ENCODE measurements around the gene PRKN. TPM values are rescaled to one million over a fixed set of nuclear protein-coding genes. Genes with fewer than 3 reads are reported as not detected.

PRKN gene
- total RNA-seq, 2 donors from 2014 or later = 3.3 to 4.8 TPM

DNA sequence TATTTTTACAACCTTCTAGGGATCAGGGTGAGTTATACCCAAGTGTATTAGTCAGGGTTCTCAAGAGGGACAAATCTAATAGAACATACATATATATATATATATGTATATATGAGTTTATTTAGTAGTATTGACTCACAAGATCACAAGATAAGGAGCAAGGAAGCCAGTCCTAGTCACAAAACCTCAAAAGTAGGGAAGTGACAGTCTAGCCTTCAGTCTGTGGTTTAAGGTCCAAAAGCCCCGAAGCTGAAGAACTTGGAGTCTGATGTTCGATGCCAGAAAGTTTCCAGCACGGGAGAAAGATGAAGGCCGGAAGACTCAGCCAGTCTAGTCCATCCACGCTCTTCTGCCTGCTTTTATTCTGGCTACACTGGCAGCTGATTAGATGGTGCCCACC lies 821.0 kb downstream of the PRKN start:
- H3K9me3 Mint-ChIP-seq = no peaks in the 10 kb centered on the region

DNA sequence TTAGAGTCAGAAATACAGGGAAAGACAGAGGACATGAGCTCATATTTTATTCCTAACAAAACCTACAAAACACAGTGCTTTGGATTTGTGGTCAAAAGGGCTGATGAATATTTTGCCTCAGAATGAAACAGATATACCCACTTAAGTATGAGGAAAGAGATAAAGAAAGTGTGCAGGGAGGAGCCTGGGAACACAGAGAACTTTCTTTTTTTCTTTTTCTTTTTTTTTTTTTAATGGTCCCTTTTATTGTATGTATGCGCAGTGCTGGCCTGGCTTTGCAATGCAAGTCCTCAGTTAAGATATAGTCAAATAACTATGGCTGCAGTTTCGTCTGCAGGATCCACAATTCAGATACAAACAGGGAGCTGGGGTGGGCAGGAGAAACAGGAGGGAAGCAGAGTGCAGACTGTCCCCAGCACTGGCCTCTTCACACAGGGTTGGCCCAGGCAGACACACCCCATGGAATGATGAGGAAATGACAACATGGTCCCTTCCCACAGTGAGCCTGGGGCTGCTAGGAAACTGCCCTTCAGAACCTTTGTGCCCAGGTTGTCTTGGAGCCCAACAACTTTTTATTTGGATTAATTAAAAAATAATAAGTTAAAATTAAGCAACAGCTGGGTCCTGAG lies 823.9 kb downstream of the PRKN start:
- Histone ChIP-seq H3K36me3 (ENCODE audit: control insufficient read depth, insufficient read depth, low read length) (no peaks in the 10 kb centered on the region), H3K4me3 (ENCODE audit: low read length) (no peak overlapping the region), H3K9me3 (ENCODE audit: control insufficient read depth, low read length) (no peaks in the 10 kb centered on the region), H3K27me3 (ENCODE audit: control insufficient read depth, insufficient read depth, low read length, poor library complexity, severe bottlenecking) (no peaks in the 10 kb centered on the region), H3K9ac (ENCODE audit: extremely low read depth, low read length, poor library complexity, severe bottlenecking) (no peak overlapping the region), H3K4me1 (ENCODE audit: control insufficient read depth, insufficient read depth, low read length) (no peaks in the 10 kb centered on the region), H3K27ac (ENCODE audit: low read depth, low read length) (no peak overlapping the region)
- Mint-ChIP-seq H3K27me3 (ENCODE audit: insufficient read depth) (no peaks in the 10 kb centered on the region), H3K27ac (no peak overlapping the region), H3K9me3 (no peaks in the 10 kb centered on the region), H3K4me1 (peaks cover 2% of the 10 kb centered on the region), H3K4me3 (no peak overlapping the region), H3K36me3 (ENCODE audit: low read depth) (no peaks in the 10 kb centered on the region)
- TF ChIP-seq, protein P1, sequence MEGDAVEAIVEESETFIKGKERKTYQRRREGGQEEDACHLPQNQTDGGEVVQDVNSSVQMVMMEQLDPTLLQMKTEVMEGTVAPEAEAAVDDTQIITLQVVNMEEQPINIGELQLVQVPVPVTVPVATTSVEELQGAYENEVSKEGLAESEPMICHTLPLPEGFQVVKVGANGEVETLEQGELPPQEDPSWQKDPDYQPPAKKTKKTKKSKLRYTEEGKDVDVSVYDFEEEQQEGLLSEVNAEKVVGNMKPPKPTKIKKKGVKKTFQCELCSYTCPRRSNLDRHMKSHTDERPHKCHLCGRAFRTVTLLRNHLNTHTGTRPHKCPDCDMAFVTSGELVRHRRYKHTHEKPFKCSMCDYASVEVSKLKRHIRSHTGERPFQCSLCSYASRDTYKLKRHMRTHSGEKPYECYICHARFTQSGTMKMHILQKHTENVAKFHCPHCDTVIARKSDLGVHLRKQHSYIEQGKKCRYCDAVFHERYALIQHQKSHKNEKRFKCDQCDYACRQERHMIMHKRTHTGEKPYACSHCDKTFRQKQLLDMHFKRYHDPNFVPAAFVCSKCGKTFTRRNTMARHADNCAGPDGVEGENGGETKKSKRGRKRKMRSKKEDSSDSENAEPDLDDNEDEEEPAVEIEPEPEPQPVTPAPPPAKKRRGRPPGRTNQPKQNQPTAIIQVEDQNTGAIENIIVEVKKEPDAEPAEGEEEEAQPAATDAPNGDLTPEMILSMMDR (conservative IDR thresholded peaks at IDR 0.05) = no peak
- DNase-seq = no peak
- WGBS, 2 experiments (ENCODE audit: insufficient coverage in 1 of 2, insufficient read length in 1 of 2) = 74 to 100% methylated on average over 1 to 2 of the region's 2 CpGs

More for the DNA sequence above, 821.0 kb downstream of the PRKN start:
- Mint-ChIP-seq H3K4me1 (no peaks in the 10 kb centered on the region), H3K4me3 (no peak overlapping the region), H3K36me3 (ENCODE audit: low read depth) (no peaks in the 10 kb centered on the region), H3K27ac (no peak overlapping the region), H3K27me3 (ENCODE audit: insufficient read depth) (no peaks in the 10 kb centered on the region)
- no peaks in the 10 kb centered on the region for H3K4me1 ChIP-seq (ENCODE audit: control insufficient read depth, insufficient read depth, low read length)
- WGBS, 2 experiments (ENCODE audit: insufficient coverage in 1 of 2, insufficient read length in 1 of 2) = 91 to 94% methylated on average over 5 of the region's 5 CpGs
- H3K9ac ChIP-seq (ENCODE audit: extremely low read depth, low read length, poor library complexity, severe bottlenecking) = no peak overlapping the region
- no peaks in the 10 kb centered on the region for H3K9me3 ChIP-seq (ENCODE audit: control insufficient read depth, low read length)
- TF ChIP-seq, protein P1 (conservative IDR thresholded peaks at IDR 0.05) = no peak
- H3K36me3 ChIP-seq (ENCODE audit: control insufficient read depth, insufficient read depth, low read length) = no peaks in the 10 kb centered on the region
- no peak for DNase-seq
- no peaks in the 10 kb centered on the region for H3K27me3 ChIP-seq (ENCODE audit: control insufficient read depth, insufficient read depth, low read length, poor library complexity, severe bottlenecking)
- H3K4me3 ChIP-seq (ENCODE audit: low read length) = no peak overlapping the region
- no peak overlapping the region for H3K27ac ChIP-seq (ENCODE audit: low read depth, low read length)

GRCh38 chr6:161901740-161902426 lies 825.7 kb downstream of the PRKN start:
- Mint-ChIP-seq H3K27me3 (ENCODE audit: insufficient read depth) (no peaks in the 10 kb centered on the region), H3K4me3 (no peak overlapping the region), H3K9me3 (no peaks in the 10 kb centered on the region), H3K4me1 (peaks cover 2% of the 10 kb centered on the region), H3K36me3 (ENCODE audit: low read depth) (no peaks in the 10 kb centered on the region), H3K27ac (no peak overlapping the region)
- peak; percentile 59 for DNase-seq
- no peak overlapping the region for H3K4me3 ChIP-seq (ENCODE audit: low read length)
- TF ChIP-seq, protein P1 (conservative IDR thresholded peaks at IDR 0.05) = no peak
- H3K36me3 ChIP-seq (ENCODE audit: control insufficient read depth, insufficient read depth, low read length) = no peaks in the 10 kb centered on the region
- H3K27me3 ChIP-seq (ENCODE audit: control insufficient read depth, insufficient read depth, low read length, poor library complexity, severe bottlenecking) = no peaks in the 10 kb centered on the region
- no peak overlapping the region for H3K9ac ChIP-seq (ENCODE audit: extremely low read depth, low read length, poor library complexity, severe bottlenecking)
- H3K27ac ChIP-seq (ENCODE audit: low read depth, low read length) = no peak overlapping the region
- H3K9me3 ChIP-seq (ENCODE audit: control insufficient read depth, low read length) = no peaks in the 10 kb centered on the region
- no peaks in the 10 kb centered on the region for H3K4me1 ChIP-seq (ENCODE audit: control insufficient read depth, insufficient read depth, low read length)
- 78% methylated on average over 15 of the region's 16 CpGs for WGBS, 2 experiments (ENCODE audit: insufficient coverage in 1 of 2, insufficient read length in 1 of 2)

Measured in endodermal cell (in vitro differentiated cells).